Fibroblast of lung (primary cell): ENCODE results near the gene SH3YL1.
A peak's percentile ranks its signal among the peaks of the same experiment; 100 is the strongest.

Experiments
- CTCF ChIP-seq, 2 donors: IDR thresholded peaks in 1 of 2; conservative IDR thresholded peaks in 1 of 2; 1 replicate in 1 of 2; 2 replicates in 1 of 2; pipeline ENCODE4 v1.5.1; 2011 to 2012; ENCODE audit warnings: low read length in 2 of 2, control low read depth in 1 of 2, inconsistent platforms in 1 of 2, low read depth in 1 of 2, mild to moderate bottlenecking in 1 of 2
- EZH2 ChIP-seq: IDR thresholded peaks from 2 replicates; pipeline ENCODE4 v1.5.1; 2012; ENCODE audit warnings: low read length, control low read depth, mild to moderate bottlenecking; ENCODE audit errors: missing control alignments

GRCh38 chr2:246489-247144, 17.2 kb downstream of the SH3YL1 start:
- TF ChIP-seq EZH2, result no peak
- peak; percentile 61 to 63 for TF ChIP-seq CTCF (conservative IDR thresholded peaks at IDR 0.05 in 1 of 2, IDR thresholded peaks at IDR 0.05 in 1 of 2; ENCODE audit: low read depth in 1 of 2, low read length in 2 of 2)
